Naive thymus-derived CD4-positive, alpha-beta T cell (primary cell): ENCODE measurements around the gene SLC22A8. TPM values are rescaled to one million over a fixed set of nuclear protein-coding genes. Genes with fewer than 3 reads are reported as not detected.

Source experiments
- ATAC-seq: fragments of 150-1000 bp; cut with Tn5 transposase; 2 replicates; pipeline ENCODE4 v1.10.0; 2021; ENCODE audit warnings: mild to moderate bottlenecking, moderate library complexity
- CTCF ChIA-PET: fragments of 350-600 bp; sonication (Branson Sonifier 250); formaldehyde crosslinking; loops from one replicate; lab custom pipeline; 2021; ENCODE audit warnings: antibody characterized with exemption; lab: Charles Lee
- POLR2A ChIA-PET: fragments of 350-600 bp; sonication (Branson Sonifier 250); formaldehyde crosslinking; loops from one replicate; lab custom pipeline; 2021; ENCODE audit warnings: antibody characterized with exemption, inconsistent platforms; lab: Charles Lee
- DNase-seq, 9 donors: peaks; one replicate each; pipeline versions ENCODE4 v3.0.0 to v3.0.0-alpha.2; 2020 to 2022; ENCODE audit warnings: mixed read lengths in 1 of 9
- H3K27ac ChIP-seq: one replicate; pipeline ENCODE4 v1.7.0; 2013; ENCODE audit warnings: mild to moderate bottlenecking, low read depth, low read length, moderate library complexity
- H3K27me3 ChIP-seq, 2 donors: one replicate each; pipeline ENCODE4 v1.7.0; 2013; ENCODE audit warnings: low read length in 2 of 2, mild to moderate bottlenecking in 2 of 2, moderate library complexity in 2 of 2; ENCODE audit not compliant: control insufficient read depth in 2 of 2, insufficient read depth in 2 of 2
- H3K36me3 ChIP-seq, 3 experiments: 1 replicate in 2 of 3; 2 replicates in 1 of 3; pipeline ENCODE4 v1.7.0; 2013; ENCODE audit warnings: low read length in 3 of 3, mild to moderate bottlenecking in 3 of 3, moderate library complexity in 1 of 3; ENCODE audit not compliant: insufficient read depth in 3 of 3, control insufficient read depth in 2 of 3
- H3K4me1 ChIP-seq, 2 donors: one replicate each; pipeline ENCODE4 v1.7.0; 2013; ENCODE audit warnings: low read length in 2 of 2, mild to moderate bottlenecking in 2 of 2, moderate library complexity in 1 of 2; ENCODE audit not compliant: control insufficient read depth in 2 of 2, insufficient read depth in 2 of 2
- H3K4me3 ChIP-seq: 2 replicates; pipeline ENCODE4 v1.7.0; 2013; ENCODE audit warnings: mild to moderate bottlenecking, low read length
- H3K9me3 ChIP-seq, 3 experiments: 1 replicate in 2 of 3; 2 replicates in 1 of 3; pipeline ENCODE4 v1.7.0; 2013; ENCODE audit warnings: low read length in 3 of 3; ENCODE audit not compliant: control insufficient read depth in 2 of 3
- H3K27ac Mint-ChIP-seq, 9 donors: one replicate each; pipeline ENCODE4 v1.8.0; 2020 to 2022; ENCODE audit warnings: mixed read lengths in 9 of 9, mild to moderate bottlenecking in 8 of 9, moderate library complexity in 5 of 9, inconsistent platforms in 2 of 9
- H3K27me3 Mint-ChIP-seq, 5 donors: one replicate each; pipeline ENCODE4 v1.8.0; 2021 to 2022; ENCODE audit warnings: mixed read lengths in 5 of 5, mild to moderate bottlenecking in 1 of 5
- H3K36me3 Mint-ChIP-seq, 5 donors: one replicate each; pipeline ENCODE4 v1.8.0; 2020 to 2022; ENCODE audit warnings: mixed read lengths in 5 of 5, mild to moderate bottlenecking in 3 of 5, inconsistent platforms in 1 of 5
- H3K4me1 Mint-ChIP-seq, 7 donors: one replicate each; pipeline ENCODE4 v1.8.0; 2020 to 2022; ENCODE audit warnings: mixed read lengths in 7 of 7, mild to moderate bottlenecking in 3 of 7, inconsistent platforms in 1 of 7
- H3K4me3 Mint-ChIP-seq, 10 donors: one replicate each; pipeline ENCODE4 v1.8.0; 2020 to 2022; ENCODE audit warnings: mild to moderate bottlenecking in 10 of 10, mixed read lengths in 10 of 10, moderate library complexity in 6 of 10, inconsistent platforms in 2 of 10
- H3K9me3 Mint-ChIP-seq, 11 donors: one replicate each; pipeline ENCODE4 v1.8.0; 2020 to 2022; ENCODE audit warnings: mixed read lengths in 11 of 11, mild to moderate bottlenecking in 4 of 11, inconsistent platforms in 1 of 11, moderate library complexity in 1 of 11
- intact Hi-C, 2 donors: fragments of 100-400 bp; cut with micrococcal nuclease; formaldehyde crosslinking; loops; one replicate each; pipeline ENCODE4 v1.15.1; 2023
- polyA plus RNA-seq, 2 donors: library from polyadenylated mRNA; unstranded; fragments of 300-500 nt; fragmentation: Illumina TruSeq; gene quantifications; one replicate each; pipeline ENCODE4 v1.2.3, GENCODE V29; 2021
- total RNA-seq, 6 experiments: library from RNA in 5 of 6; stranded (reverse) in 5 of 6; gene quantifications; 1 replicate in 5 of 6; 2 replicates in 1 of 6; pipeline ENCODE4 v1.2.3 and lab custom pipeline; 2021 to 2026

Gene SLC22A8
- total and polyA plus RNA-seq, 7 experiments from 2014 or later = not detected

GRCh38 chr11:62961017-62961570 lies 54.5 kb downstream of the SLC22A8 start:
- no peak for DNase-seq
- ChIA-PET CTCF (no interaction called here), POLR2A (no interaction called here)
- no peaks in the 10 kb centered on the region for H3K36me3 Mint-ChIP-seq
- Histone ChIP-seq H3K36me3 (no peaks in the 10 kb centered on the region), H3K27me3 (no peaks in the 10 kb centered on the region), H3K4me1 (no peaks in the 10 kb centered on the region), H3K9me3 (no peaks in the 10 kb centered on the region), H3K4me3 (no peak overlapping the region), H3K27ac (no peak overlapping the region)
- no peak overlapping the region for H3K27ac Mint-ChIP-seq
- peaks cover 0 to 1% (median 0%) of the 10 kb centered on the region in 11 donors for H3K9me3 Mint-ChIP-seq
- H3K4me3 Mint-ChIP-seq = no peak overlapping the region
- no peak for ATAC-seq
- peaks cover 3 to 12% (median 7%) of the 10 kb centered on the region in 5 donors for H3K27me3 Mint-ChIP-seq
- intact Hi-C loops = no loop called here
- peaks cover 0 to 9% (median 0%) of the 10 kb centered on the region in 7 donors for H3K4me1 Mint-ChIP-seq

GRCh38 chr11:62959422-62959980 lies 56.1 kb downstream of the SLC22A8 start:
- ChIA-PET POLR2A (interaction anchor here (1.2 kb wide), 1 partner anchor 10 kb away, joined by 3 read pairs; no protein-coding TSS in a partner anchor), CTCF (interaction anchor here (1.0 kb wide), 1 partner anchor 53 kb away, joined by 4 read pairs; no protein-coding TSS in a partner anchor)
- intact Hi-C loops = no loop called here
- no peaks in the 10 kb centered on the region for H3K4me1 ChIP-seq
- H3K9me3 ChIP-seq = no peaks in the 10 kb centered on the region
- no peaks in the 10 kb centered on the region for H3K36me3 ChIP-seq
- peaks cover 0 to 6% (median 0%) of the 10 kb centered on the region in 7 donors for H3K4me1 Mint-ChIP-seq
- H3K27me3 ChIP-seq = no peaks in the 10 kb centered on the region
- no peak overlapping the region for H3K4me3 ChIP-seq
- H3K27me3 Mint-ChIP-seq = peaks cover 0 to 15% (median 5%) of the 10 kb centered on the region in 5 donors
- DNase-seq = no peak
- no peak overlapping the region for H3K27ac ChIP-seq
- H3K27ac Mint-ChIP-seq = no peak overlapping the region
- ATAC-seq = no peak
- H3K36me3 Mint-ChIP-seq = no peaks in the 10 kb centered on the region
- no peak overlapping the region for H3K4me3 Mint-ChIP-seq
- peaks cover 0 to 1% (median 0%) of the 10 kb centered on the region in 11 donors for H3K9me3 Mint-ChIP-seq

GRCh38 chr11:62958547-62959421 lies 56.9 kb downstream of the SLC22A8 start:
- Histone ChIP-seq H3K9me3 (no peaks in the 10 kb centered on the region), H3K4me1 (no peaks in the 10 kb centered on the region), H3K36me3 (no peaks in the 10 kb centered on the region), H3K4me3 (no peak overlapping the region), H3K27ac (no peak overlapping the region), H3K27me3 (no peaks in the 10 kb centered on the region)
- POLR2A ChIA-PET = interaction anchor here (1.2 kb wide), 1 partner anchor 9 kb away, joined by 3 read pairs; no protein-coding TSS in a partner anchor
- no peak for ATAC-seq
- CTCF ChIA-PET = interaction anchor here (1.0 kb wide), 1 partner anchor 53 kb away, joined by 4 read pairs; no protein-coding TSS in a partner anchor
- peaks cover 0 to 1% (median 0%) of the 10 kb centered on the region in 11 donors for H3K9me3 Mint-ChIP-seq
- intact Hi-C loops = no loop called here
- H3K27ac Mint-ChIP-seq = no peak overlapping the region
- H3K27me3 Mint-ChIP-seq = peaks cover 0 to 20% (median 5%) of the 10 kb centered on the region in 5 donors
- H3K4me1 Mint-ChIP-seq = peaks cover 0 to 6% (median 0%) of the 10 kb centered on the region in 7 donors
- H3K36me3 Mint-ChIP-seq = no peaks in the 10 kb centered on the region
- DNase-seq = no peak
- H3K4me3 Mint-ChIP-seq = no peak overlapping the region

GRCh38 chr11:62957147-62957546 lies 58.5 kb downstream of the SLC22A8 start:
- ChIA-PET CTCF (no interaction called here), POLR2A (no interaction called here)

GRCh38 chr11:62954478-62954877 lies 61.2 kb downstream of the SLC22A8 start:
- Histone ChIP-seq H3K4me1 (no peaks in the 10 kb centered on the region), H3K4me3 (no peak overlapping the region), H3K9me3 (no peaks in the 10 kb centered on the region), H3K27ac (no peak overlapping the region), H3K36me3 (no peaks in the 10 kb centered on the region), H3K27me3 (no peaks in the 10 kb centered on the region)
- CTCF ChIA-PET = no interaction called here
- DNase-seq = no peak
- Mint-ChIP-seq H3K4me1 (peaks cover 0 to 6% (median 0%) of the 10 kb centered on the region in 7 donors), H3K27me3 (peaks cover 8 to 33% (median 9%) of the 10 kb centered on the region in 5 donors), H3K4me3 (no peak overlapping the region), H3K36me3 (no peaks in the 10 kb centered on the region), H3K27ac (no peak overlapping the region), H3K9me3 (no peaks in the 10 kb centered on the region)
- no peak for ATAC-seq
- POLR2A ChIA-PET = no interaction called here
- intact Hi-C loops = no loop called here

More at GRCh38 chr11:62957147-62957546, 58.5 kb downstream of the SLC22A8 start:
- Mint-ChIP-seq H3K9me3 (peaks cover 0 to 1% (median 0%) of the 10 kb centered on the region in 11 donors), H3K27ac (no peak overlapping the region), H3K4me1 (peaks cover 0 to 6% (median 0%) of the 10 kb centered on the region in 7 donors), H3K4me3 (no peak overlapping the region), H3K36me3 (no peaks in the 10 kb centered on the region), H3K27me3 (peaks cover 0 to 20% (median 8%) of the 10 kb centered on the region in 5 donors)
- H3K36me3 ChIP-seq = no peaks in the 10 kb centered on the region
- ATAC-seq (no peak), DNase-seq (no peak)
- no peaks in the 10 kb centered on the region for H3K9me3 ChIP-seq
- intact Hi-C loops = no loop called here
- H3K27ac ChIP-seq = no peak overlapping the region
- no peaks in the 10 kb centered on the region for H3K4me1 ChIP-seq
- H3K27me3 ChIP-seq = no peaks in the 10 kb centered on the region
- no peak overlapping the region for H3K4me3 ChIP-seq

- ATAC-seq = no peak
- peaks cover 8 to 36% (median 9%) of the 10 kb centered on the region in 5 donors for H3K27me3 Mint-ChIP-seq
- no peak for DNase-seq
- H3K36me3 Mint-ChIP-seq = no peaks in the 10 kb centered on the region
- intact Hi-C loops = no loop called here
- H3K9me3 ChIP-seq = no peaks in the 10 kb centered on the region
- no peak overlapping the region for H3K4me3 ChIP-seq
- H3K27ac Mint-ChIP-seq = no peak overlapping the region
- no peak overlapping the region for H3K4me3 Mint-ChIP-seq
- no peaks in the 10 kb centered on the region for H3K36me3 ChIP-seq
- CTCF ChIA-PET = no interaction called here
- H3K27me3 ChIP-seq = no peaks in the 10 kb centered on the region
- H3K4me1 ChIP-seq = no peaks in the 10 kb centered on the region
- H3K4me1 Mint-ChIP-seq = peaks cover 0 to 3% (median 0%) of the 10 kb centered on the region in 7 donors
- no peaks in the 10 kb centered on the region for H3K9me3 Mint-ChIP-seq
- H3K27ac ChIP-seq = no peak overlapping the region
- POLR2A ChIA-PET = no interaction called here
These were observed 61.8 kb downstream of the SLC22A8 start for GRCh38 chr11:62953811-62954210.
